ENCODE results near the gene MRPS12. TPM values are rescaled to one million over a fixed set of nuclear protein-coding genes. Genes with fewer than 3 reads are reported as not detected.

Gene MRPS12
- polyA plus RNA-seq, 3 donors: 17.2 to 81.5 (median 73.0) TPM

DNA sequence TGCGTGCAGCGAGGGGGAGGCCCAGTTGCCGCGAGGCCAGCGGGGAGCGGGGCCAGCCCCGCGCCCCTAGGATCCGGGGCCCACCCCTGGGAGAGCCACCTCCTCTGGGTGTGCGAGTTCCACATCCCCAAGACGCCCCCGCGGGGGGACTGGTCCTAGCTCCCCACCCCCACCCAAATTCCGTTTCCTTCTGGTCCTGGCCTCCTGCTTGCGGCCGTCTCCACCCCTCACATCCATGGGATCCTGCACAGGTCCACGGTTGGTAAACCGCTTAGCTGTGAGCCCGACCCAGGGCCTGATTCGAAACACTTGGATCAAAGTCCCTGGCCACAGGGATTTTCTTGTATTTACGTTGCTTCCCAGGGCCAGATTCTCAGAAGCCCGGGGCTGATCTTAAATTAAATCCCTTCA lies 45.1 kb downstream of the MRPS12 start:
- H3K4me1 Mint-ChIP-seq: peaks cover 4% of the 10 kb centered on the region
- H3K27ac Mint-ChIP-seq: no peak overlapping the region
- H3K4me3 Mint-ChIP-seq: peak overlapping the region in 1 of 2 donors; percentile 77
- H3K27me3 Mint-ChIP-seq (ENCODE audit: low read depth in 3 of 3): peaks cover 29 to 48% (median 42%) of the 10 kb centered on the region in 3 donors
- Histone ChIP-seq H3K4me2 (replicated peaks; ENCODE audit: extremely low read depth, low read length, poor library complexity, severe bottlenecking) (no peak overlapping the region), H3K9me3 (replicated peaks in 1 of 2; ENCODE audit: control insufficient read depth in 1 of 2, insufficient read depth in 1 of 2, low read length in 2 of 2) (peaks cover 13 to 15% of the 10 kb centered on the region in 2 donors), H3K36me3 (replicated peaks in 1 of 2; ENCODE audit: control insufficient read depth in 1 of 2, insufficient read depth in 2 of 2, low read length in 2 of 2) (no peaks in the 10 kb centered on the region), H3K4me3 (replicated peaks in 1 of 3; ENCODE audit: low read depth in 2 of 3, low read length in 3 of 3) (no peak overlapping the region), H2AFZ (ENCODE audit: insufficient read depth, low read depth, low read length, poor library complexity, severe bottlenecking) (no peak overlapping the region), H3K27ac (ENCODE audit: low read depth in 1 of 2, low read length in 2 of 2) (no peak overlapping the region), H3K4me1 (ENCODE audit: control insufficient read depth in 1 of 2, insufficient read depth in 2 of 2, low read length in 2 of 2) (no peaks in the 10 kb centered on the region), H4K20me1 (ENCODE audit: insufficient read depth, low read length) (no peaks in the 10 kb centered on the region), H3K9ac (ENCODE audit: insufficient read depth, low read length, poor library complexity, severe bottlenecking) (no peak overlapping the region), H3K27me3 (ENCODE audit: control insufficient read depth in 2 of 2, insufficient read depth in 2 of 2, low read length in 2 of 2) (peaks cover 14 to 27% of the 10 kb centered on the region in 2 donors), H3K79me2 (ENCODE audit: insufficient read depth, low read length) (no peaks in the 10 kb centered on the region)
- no peak for DNase-seq
- H3K36me3 Mint-ChIP-seq: peaks cover 0 to 1% of the 10 kb centered on the region in 2 donors
- intact Hi-C loops (cut with micrococcal nuclease): no loop called here
- H3K9me3 Mint-ChIP-seq: peaks cover 9 to 21% (median 18%) of the 10 kb centered on the region in 7 donors
- TF ChIP-seq, protein P1, sequence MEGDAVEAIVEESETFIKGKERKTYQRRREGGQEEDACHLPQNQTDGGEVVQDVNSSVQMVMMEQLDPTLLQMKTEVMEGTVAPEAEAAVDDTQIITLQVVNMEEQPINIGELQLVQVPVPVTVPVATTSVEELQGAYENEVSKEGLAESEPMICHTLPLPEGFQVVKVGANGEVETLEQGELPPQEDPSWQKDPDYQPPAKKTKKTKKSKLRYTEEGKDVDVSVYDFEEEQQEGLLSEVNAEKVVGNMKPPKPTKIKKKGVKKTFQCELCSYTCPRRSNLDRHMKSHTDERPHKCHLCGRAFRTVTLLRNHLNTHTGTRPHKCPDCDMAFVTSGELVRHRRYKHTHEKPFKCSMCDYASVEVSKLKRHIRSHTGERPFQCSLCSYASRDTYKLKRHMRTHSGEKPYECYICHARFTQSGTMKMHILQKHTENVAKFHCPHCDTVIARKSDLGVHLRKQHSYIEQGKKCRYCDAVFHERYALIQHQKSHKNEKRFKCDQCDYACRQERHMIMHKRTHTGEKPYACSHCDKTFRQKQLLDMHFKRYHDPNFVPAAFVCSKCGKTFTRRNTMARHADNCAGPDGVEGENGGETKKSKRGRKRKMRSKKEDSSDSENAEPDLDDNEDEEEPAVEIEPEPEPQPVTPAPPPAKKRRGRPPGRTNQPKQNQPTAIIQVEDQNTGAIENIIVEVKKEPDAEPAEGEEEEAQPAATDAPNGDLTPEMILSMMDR (IDR thresholded peaks at IDR 0.05): no peak
- WGBS (ENCODE audit: insufficient coverage): 28% methylated on average over 11 of the region's 22 CpGs

DNA sequence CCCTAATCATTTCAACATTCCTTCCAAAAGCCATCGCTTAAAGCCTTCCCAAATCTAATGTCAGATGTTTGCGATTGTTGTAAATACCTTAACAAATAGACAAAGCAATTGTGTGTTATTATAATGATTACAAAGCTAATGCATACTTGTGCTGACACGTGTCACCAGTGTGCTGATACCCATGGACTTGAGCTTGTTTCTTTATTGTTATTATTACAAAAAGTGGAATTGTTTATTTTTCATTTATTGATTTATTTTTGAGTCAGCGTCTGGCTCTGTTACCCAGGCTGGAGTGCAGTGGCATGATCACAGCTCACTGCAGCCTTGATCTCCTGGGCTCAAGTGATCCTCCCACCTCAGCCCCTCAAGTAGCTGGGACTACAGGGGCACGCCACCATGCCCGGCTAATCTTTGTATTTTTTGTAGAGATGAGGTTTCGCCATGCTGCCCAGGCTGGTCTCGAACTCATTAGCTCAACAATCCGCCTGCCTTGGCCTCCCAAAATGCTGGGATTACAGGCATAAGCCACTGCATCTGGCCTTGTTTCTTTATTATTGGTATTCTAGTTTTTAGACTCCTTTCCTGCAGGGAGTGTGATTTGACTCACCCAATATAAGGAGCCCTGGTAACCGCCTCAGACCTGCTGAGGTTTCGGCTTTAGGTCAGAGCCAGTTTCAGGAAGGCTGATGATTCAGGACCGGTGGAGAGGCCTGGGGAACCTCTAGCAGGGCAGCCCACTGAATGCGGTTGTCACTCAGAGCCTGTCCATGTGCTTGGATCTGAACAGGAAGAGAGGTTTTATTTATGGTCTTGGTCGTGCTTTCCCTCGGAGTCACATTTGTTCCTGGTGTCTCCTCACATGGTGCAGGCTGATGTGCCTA lies 46.9 kb downstream of the MRPS12 start:
- no peaks in the 10 kb centered on the region for H3K4me1 ChIP-seq (ENCODE audit: control insufficient read depth in 1 of 2, insufficient read depth in 2 of 2, low read length in 2 of 2)
- peaks cover 9 to 28% (median 18%) of the 10 kb centered on the region in 7 donors for H3K9me3 Mint-ChIP-seq
- H3K27ac Mint-ChIP-seq: no peak overlapping the region
- no peak overlapping the region for H3K4me3 ChIP-seq (replicated peaks in 1 of 3; ENCODE audit: low read depth in 2 of 3, low read length in 3 of 3)
- H3K4me1 Mint-ChIP-seq: peaks cover 4% of the 10 kb centered on the region
- H3K27me3 Mint-ChIP-seq (ENCODE audit: low read depth in 3 of 3): peaks cover 29 to 45% (median 40%) of the 10 kb centered on the region in 3 donors
- H3K9ac ChIP-seq (ENCODE audit: insufficient read depth, low read length, poor library complexity, severe bottlenecking): no peak overlapping the region
- no peak overlapping the region for H3K4me3 Mint-ChIP-seq
- no peak overlapping the region for H3K4me2 ChIP-seq (replicated peaks; ENCODE audit: extremely low read depth, low read length, poor library complexity, severe bottlenecking)
- H2AFZ ChIP-seq (ENCODE audit: insufficient read depth, low read depth, low read length, poor library complexity, severe bottlenecking): no peak overlapping the region
- no peak for DNase-seq
- H3K79me2 ChIP-seq (ENCODE audit: insufficient read depth, low read length): no peaks in the 10 kb centered on the region
- intact Hi-C loops (cut with micrococcal nuclease): no loop called here
- H3K9me3 ChIP-seq (replicated peaks in 1 of 2; ENCODE audit: control insufficient read depth in 1 of 2, insufficient read depth in 1 of 2, low read length in 2 of 2): peaks cover 17 to 18% of the 10 kb centered on the region in 2 donors
- WGBS (ENCODE audit: insufficient coverage): 17% methylated on average over 5 of the region's 15 CpGs
- H4K20me1 ChIP-seq (ENCODE audit: insufficient read depth, low read length): no peaks in the 10 kb centered on the region
- peaks cover 0 to 1% of the 10 kb centered on the region in 2 donors for H3K36me3 Mint-ChIP-seq
- no peaks in the 10 kb centered on the region for H3K36me3 ChIP-seq (replicated peaks in 1 of 2; ENCODE audit: control insufficient read depth in 1 of 2, insufficient read depth in 2 of 2, low read length in 2 of 2)
- peaks cover 14 to 27% of the 10 kb centered on the region in 2 donors for H3K27me3 ChIP-seq (ENCODE audit: control insufficient read depth in 2 of 2, insufficient read depth in 2 of 2, low read length in 2 of 2)
- H3K27ac ChIP-seq (ENCODE audit: low read depth in 1 of 2, low read length in 2 of 2): no peak overlapping the region
- TF ChIP-seq, protein P1 (IDR thresholded peaks at IDR 0.05): no peak
